ACC112 (cell line): ENCODE data around the gene LAYN.

Source experiments
- H2AFZ ChIP-seq: fragments of 200-600 bp; sonication (generic); one replicate; pipeline ENCODE4 v1.6.0; 2017; ENCODE audit warnings: antibody characterized with exemption, low read length; ENCODE audit not compliant: unreplicated experiment
- H3K27ac ChIP-seq: fragments of 200-600 bp; sonication (generic); 2 replicates; pipeline ENCODE4 v1.5.1; 2014; ENCODE audit warnings: low read depth, mild to moderate bottlenecking, antibody characterized with exemption, low read length, moderate library complexity
- H3K27me3 ChIP-seq: fragments of 200-600 bp; sonication (generic); 2 replicates; pipeline ENCODE4 v1.6.1; 2014; ENCODE audit warnings: mild to moderate bottlenecking, antibody characterized with exemption, low read length, moderate library complexity, mixed read lengths; ENCODE audit not compliant: insufficient read depth
- H3K36me3 ChIP-seq: fragments of 200-600 bp; sonication (generic); 2 replicates; pipeline ENCODE4 v1.6.1; 2016; ENCODE audit warnings: mild to moderate bottlenecking, antibody characterized with exemption, low read length, moderate library complexity, mixed read lengths; ENCODE audit not compliant: insufficient read depth
- H3K4me1 ChIP-seq: fragments of 200-600 bp; sonication (generic); one replicate; pipeline ENCODE4 v1.6.1; 2016; ENCODE audit warnings: low read length, mixed read lengths; ENCODE audit not compliant: insufficient read depth, unreplicated experiment, control insufficient read depth
- H3K4me3 ChIP-seq: fragments of 200-600 bp; sonication (generic); 2 replicates; pipeline ENCODE4 v1.5.1; 2014; ENCODE audit warnings: mild to moderate bottlenecking, low read depth, low read length
- H3K79me2 ChIP-seq: fragments of 200-600 bp; sonication (generic); one replicate; pipeline ENCODE4 v1.6.0; 2016; ENCODE audit warnings: low read length; ENCODE audit not compliant: control insufficient read depth, unreplicated experiment, insufficient read depth

LAYN gene

GRCh38 chr11:111548525-111548924 is 8.0 kb downstream of the LAYN start:
- Histone ChIP-seq H2AFZ (no peak overlapping the region), H3K36me3 (peaks cover 36% of the 10 kb centered on the region), H3K79me2 (no peaks in the 10 kb centered on the region), H3K4me1 (peaks cover 6% of the 10 kb centered on the region), H3K27me3 (no peaks in the 10 kb centered on the region), H3K4me3 (no peak overlapping the region), H3K27ac (no peak overlapping the region)

- H2AFZ ChIP-seq: no peak overlapping the region
- no peak overlapping the region for H3K4me3 ChIP-seq
- H3K27me3 ChIP-seq: no peaks in the 10 kb centered on the region
- H3K27ac ChIP-seq: no peak overlapping the region
- peaks cover 29% of the 10 kb centered on the region for H3K36me3 ChIP-seq
- no peaks in the 10 kb centered on the region for H3K79me2 ChIP-seq
- H3K4me1 ChIP-seq: peaks cover 10% of the 10 kb centered on the region
Observed at GRCh38 chr11:111549196-111549868, 8.8 kb downstream of the LAYN start.

GRCh38 chr11:111549869-111550203 is 9.3 kb downstream of the LAYN start:
- Histone ChIP-seq H3K79me2 (no peaks in the 10 kb centered on the region), H3K4me1 (peaks cover 13% of the 10 kb centered on the region), H2AFZ (no peak overlapping the region), H3K27ac (no peak overlapping the region), H3K27me3 (no peaks in the 10 kb centered on the region), H3K36me3 (peaks cover 32% of the 10 kb centered on the region), H3K4me3 (no peak overlapping the region)

- Histone ChIP-seq H2AFZ (no peak overlapping the region), H3K4me3 (no peak overlapping the region), H3K27me3 (no peaks in the 10 kb centered on the region), H3K4me1 (peaks cover 17% of the 10 kb centered on the region), H3K79me2 (no peaks in the 10 kb centered on the region), H3K36me3 (peaks cover 33% of the 10 kb centered on the region), H3K27ac (no peak overlapping the region)
Observed at GRCh38 chr11:111550258-111550657, 9.7 kb downstream of the LAYN start.

GRCh38 chr11:111554532-111554931 is 14.0 kb downstream of the LAYN start:
- Histone ChIP-seq H3K79me2 (no peaks in the 10 kb centered on the region), H3K36me3 (peaks cover 32% of the 10 kb centered on the region), H3K27me3 (no peaks in the 10 kb centered on the region), H3K27ac (peak overlapping the region; percentile 96), H2AFZ (no peak overlapping the region), H3K4me1 (peaks cover 42% of the 10 kb centered on the region), H3K4me3 (peak overlapping the region; percentile 25; the same call in 1 of the 2 replicates)

GRCh38 chr11:111555255-111555654 is 14.7 kb downstream of the LAYN start:
- no peaks in the 10 kb centered on the region for H3K27me3 ChIP-seq
- H3K4me3 ChIP-seq: no peak overlapping the region; the same call in 1 of the 2 replicates
- peaks cover 46% of the 10 kb centered on the region for H3K4me1 ChIP-seq
- peaks cover 35% of the 10 kb centered on the region for H3K36me3 ChIP-seq
- H3K27ac ChIP-seq: peak overlapping the region; percentile 96
- no peak overlapping the region for H2AFZ ChIP-seq
- H3K79me2 ChIP-seq: no peaks in the 10 kb centered on the region

- H3K4me1 ChIP-seq: peaks cover 69% of the 10 kb centered on the region
- H3K27ac ChIP-seq: peak overlapping the region; percentile 96
- H3K79me2 ChIP-seq: no peaks in the 10 kb centered on the region
- H3K27me3 ChIP-seq: no peaks in the 10 kb centered on the region
- peaks cover 39% of the 10 kb centered on the region for H3K36me3 ChIP-seq
- peak overlapping the region; percentile 8 for H2AFZ ChIP-seq
- peak overlapping the region; percentile 21; the same call in 1 of the 2 replicates for H3K4me3 ChIP-seq
Observed at GRCh38 chr11:111557425-111558111, 17.0 kb downstream of the LAYN start.

GRCh38 chr11:111559800-111560464 is 19.4 kb downstream of the LAYN start:
- peaks cover 56% of the 10 kb centered on the region for H3K4me1 ChIP-seq
- no peaks in the 10 kb centered on the region for H3K27me3 ChIP-seq
- no peak overlapping the region for H2AFZ ChIP-seq
- H3K36me3 ChIP-seq: peaks cover 33% of the 10 kb centered on the region
- no peak overlapping the region for H3K4me3 ChIP-seq
- no peaks in the 10 kb centered on the region for H3K79me2 ChIP-seq
- peak overlapping the region; percentile 88 for H3K27ac ChIP-seq

GRCh38 chr11:111560800-111561199 is 20.3 kb downstream of the LAYN start:
- H3K4me1 ChIP-seq: peaks cover 51% of the 10 kb centered on the region
- no peak overlapping the region for H3K4me3 ChIP-seq
- H3K36me3 ChIP-seq: peaks cover 24% of the 10 kb centered on the region
- H3K27ac ChIP-seq: peak overlapping the region; percentile 88
- H3K79me2 ChIP-seq: no peaks in the 10 kb centered on the region
- no peak overlapping the region for H2AFZ ChIP-seq
- no peaks in the 10 kb centered on the region for H3K27me3 ChIP-seq

GRCh38 chr11:111561306-111561705 is 20.8 kb downstream of the LAYN start:
- Histone ChIP-seq H2AFZ (no peak overlapping the region), H3K79me2 (no peaks in the 10 kb centered on the region), H3K27ac (peak overlapping the region; percentile 88), H3K36me3 (peaks cover 19% of the 10 kb centered on the region), H3K4me1 (peaks cover 46% of the 10 kb centered on the region), H3K27me3 (no peaks in the 10 kb centered on the region), H3K4me3 (peak overlapping the region; percentile 6; the same call in 1 of the 2 replicates)
